NT2/D1 (cell line): Measurements from ENCODE around the gene AFM.

Experiments
- YY1 ChIP-seq: IDR thresholded peaks from 2 replicates; pipeline ENCODE4 v1.6.1; 2011; ENCODE audit not compliant: insufficient read length, insufficient read depth
- ZNF274 ChIP-seq: IDR thresholded peaks from 2 replicates; pipeline ENCODE4 v1.6.1; 2011; ENCODE audit warnings: mild to moderate bottlenecking, low read depth, low read length

DNA sequence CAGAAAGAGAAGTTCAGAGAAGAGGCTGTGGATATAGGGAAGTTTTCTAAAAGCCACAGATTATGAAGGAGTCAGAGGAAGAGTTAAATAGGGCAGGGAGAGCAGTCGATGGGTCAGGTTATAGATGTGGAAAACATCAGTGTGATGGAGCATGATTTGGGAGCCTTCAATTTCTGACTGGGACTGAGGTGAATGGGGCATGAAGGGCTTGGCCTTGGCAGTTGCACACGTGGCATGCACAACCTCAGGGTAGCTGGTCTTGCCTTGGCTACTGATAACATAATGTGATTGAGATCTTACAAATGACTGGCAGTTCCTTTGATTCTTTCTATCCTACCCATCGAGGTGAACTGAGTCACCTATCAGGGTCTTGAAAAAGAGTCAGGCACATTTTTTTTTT is 59.7 kb downstream of the AFM start:
- TF ChIP-seq ZNF274 (no peak), YY1 (no peak)
